Measurements from ENCODE around the gene NFATC3. TPM values are rescaled to one million over a fixed set of nuclear protein-coding genes. Genes with fewer than 3 reads are reported as not detected.

The NFATC3 gene
- total RNA-seq, 4 donors from 2014 or later = 39.5 to 54.5 (median 45.6) TPM

- ATAC-seq (ENCODE audit: low FRiP score) = peak; percentile 91
- TF ChIP-seq CTCF (IDR thresholded peaks at IDR 0.05) = no peak
- no peak for DNase-seq (ENCODE audit: low spot score)
Measured at GRCh38 chr16:68072038-68072695, 13.0 kb upstream of the NFATC3 start.

- DNase-seq (ENCODE audit: low spot score) = no peak
- ATAC-seq (ENCODE audit: low FRiP score) = no peak
- no peak for TF ChIP-seq CTCF (IDR thresholded peaks at IDR 0.05)
Measured at GRCh38 chr16:68073902-68074760, 11.0 kb upstream of the NFATC3 start.

GRCh38 chr16:68074850-68075555 is 10.2 kb upstream of the NFATC3 start:
- no peak for TF ChIP-seq CTCF (IDR thresholded peaks at IDR 0.05)
- no peak for ATAC-seq (ENCODE audit: low FRiP score)
- DNase-seq (ENCODE audit: low spot score) = no peak

GRCh38 chr16:68075980-68076379 is 9.2 kb upstream of the NFATC3 start:
- no peak for TF ChIP-seq CTCF (IDR thresholded peaks at IDR 0.05)

GRCh38 chr16:68076560-68076959 is 8.6 kb upstream of the NFATC3 start:
- DNase-seq (ENCODE audit: low spot score) (no peak), ATAC-seq (ENCODE audit: low FRiP score) (no peak)
- TF ChIP-seq CTCF (IDR thresholded peaks at IDR 0.05) = no peak

More at GRCh38 chr16:68075980-68076379, 9.2 kb upstream of the NFATC3 start:
- ATAC-seq (ENCODE audit: low FRiP score) = no peak
- no peak for DNase-seq (ENCODE audit: low spot score)

- no peak for ATAC-seq (ENCODE audit: low FRiP score)
- no peak for DNase-seq (ENCODE audit: low spot score)
- TF ChIP-seq CTCF (IDR thresholded peaks at IDR 0.05) = no peak
Measured at GRCh38 chr16:68077866-68078700, 7.1 kb upstream of the NFATC3 start.

All from omental fat pad (tissue), 4 donors.